Mesenteric fat pad (tissue), 1 donor: ENCODE results near the gene NPB. TPM values are rescaled to one million over a fixed set of nuclear protein-coding genes. Genes with fewer than 3 reads are reported as not detected.

Experiments
- DNase-seq: peaks from one replicate; pipeline ENCODE4 v3.0.0-alpha.2; 2020; ENCODE audit warnings: low spot score
- total RNA-seq: library from RNA; stranded (reverse); fragmentation: NEBNext Ultra II Directional; extraction: Animal tissue kit (Norgen Biotek cat#: 25700); gene quantifications from one replicate; pipeline ENCODE4 v1.2.1, GENCODE V29; 2021
- donor health status: DM: yes; HTN: yes; CAD: no.

Gene NPB
- total RNA-seq, 1 donor from 2014 or later: not detected

DNA sequence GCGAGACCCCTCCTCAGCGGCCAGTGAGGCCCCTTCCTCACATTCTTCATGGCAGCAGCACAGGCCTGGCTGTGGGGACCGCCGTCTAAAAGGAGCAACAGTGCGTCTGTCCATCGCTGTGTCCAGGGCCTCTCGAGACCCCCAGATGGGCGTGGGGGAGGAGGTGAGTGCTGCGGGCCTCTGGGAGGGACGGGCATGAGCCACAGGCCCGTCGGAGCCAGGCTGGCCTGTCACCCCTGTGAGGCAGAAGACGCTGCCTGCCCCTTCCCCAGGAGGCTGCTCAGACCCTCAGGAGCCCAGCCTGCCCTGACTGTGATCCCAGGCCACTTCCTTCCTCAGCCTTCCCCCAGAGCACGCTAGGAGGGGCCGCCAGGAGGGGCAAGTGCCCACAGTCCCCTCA lies 37.2 kb downstream of the NPB start:
- DNase-seq: no peak

DNA sequence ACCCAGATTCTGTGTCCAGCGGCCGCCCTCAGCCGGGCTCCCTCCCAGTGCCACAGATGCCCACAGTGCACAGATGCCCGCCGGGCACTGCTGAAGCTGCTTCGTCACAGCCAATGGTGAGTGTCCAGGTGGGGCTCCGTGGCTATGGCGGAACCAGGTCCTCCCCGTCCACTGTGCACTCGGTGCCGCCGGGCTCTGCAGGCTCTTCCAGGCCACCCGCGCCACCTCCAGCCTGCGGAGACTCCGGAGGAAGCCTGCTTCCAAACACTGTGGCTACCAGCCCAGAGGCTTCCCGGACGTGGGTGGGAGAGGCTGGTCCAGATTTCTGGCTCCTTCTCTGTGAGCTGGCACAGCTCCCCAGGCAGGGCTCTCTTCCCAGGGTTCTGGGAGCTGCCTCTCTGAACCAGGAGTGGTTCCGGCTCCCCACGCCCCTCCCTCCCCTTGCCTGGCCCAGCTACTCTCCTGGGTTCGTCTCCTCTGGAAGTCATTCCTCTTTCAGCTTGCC lies 37.9 kb downstream of the NPB start:
- DNase-seq: no peak

DNA sequence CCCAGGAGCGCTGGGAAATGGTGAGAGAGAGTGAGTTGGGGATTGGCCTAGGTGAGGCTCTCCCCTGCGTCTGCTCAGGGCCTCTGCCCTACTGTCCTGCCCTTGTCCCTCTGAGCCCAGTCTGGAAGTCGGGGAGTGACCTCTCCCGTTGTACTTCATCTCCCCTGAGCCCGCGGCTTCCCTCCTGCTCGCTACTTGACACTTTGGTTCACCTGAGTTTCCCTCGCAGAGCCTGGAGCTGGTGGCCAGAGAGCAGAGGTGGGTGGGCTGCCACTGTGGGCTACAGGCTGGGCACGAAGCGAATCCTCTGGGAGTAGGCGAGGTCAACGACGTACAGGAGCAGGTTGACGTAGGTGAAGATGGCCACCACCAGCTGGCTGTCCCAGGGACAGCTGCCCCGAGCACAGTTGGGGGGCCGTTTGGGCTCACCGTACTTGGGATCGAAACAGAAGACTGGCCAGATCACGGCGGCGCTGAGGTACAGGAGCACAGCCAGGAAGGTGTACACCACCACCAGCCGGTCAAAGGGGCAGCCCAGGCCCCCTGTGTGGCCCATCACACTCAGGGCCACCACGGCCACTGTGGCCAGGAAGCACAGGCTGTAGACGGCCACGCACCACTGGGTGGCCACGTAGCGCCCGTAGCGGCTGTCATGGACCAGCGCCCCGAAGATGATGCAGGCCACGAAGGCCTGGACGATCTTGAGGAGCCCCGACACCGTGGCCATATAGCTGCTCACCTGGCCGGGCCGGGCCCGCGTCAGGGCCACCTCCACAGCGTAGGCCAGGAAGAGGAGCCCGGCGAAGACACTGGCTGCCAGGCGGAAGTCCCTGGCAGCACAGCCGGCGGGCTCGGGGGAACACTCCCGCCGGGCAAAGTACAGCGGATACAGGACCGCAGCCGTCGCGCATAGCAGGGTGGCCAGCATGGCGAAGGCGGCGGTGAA lies 38.8 kb downstream of the NPB start:
- DNase-seq: no peak

DNA sequence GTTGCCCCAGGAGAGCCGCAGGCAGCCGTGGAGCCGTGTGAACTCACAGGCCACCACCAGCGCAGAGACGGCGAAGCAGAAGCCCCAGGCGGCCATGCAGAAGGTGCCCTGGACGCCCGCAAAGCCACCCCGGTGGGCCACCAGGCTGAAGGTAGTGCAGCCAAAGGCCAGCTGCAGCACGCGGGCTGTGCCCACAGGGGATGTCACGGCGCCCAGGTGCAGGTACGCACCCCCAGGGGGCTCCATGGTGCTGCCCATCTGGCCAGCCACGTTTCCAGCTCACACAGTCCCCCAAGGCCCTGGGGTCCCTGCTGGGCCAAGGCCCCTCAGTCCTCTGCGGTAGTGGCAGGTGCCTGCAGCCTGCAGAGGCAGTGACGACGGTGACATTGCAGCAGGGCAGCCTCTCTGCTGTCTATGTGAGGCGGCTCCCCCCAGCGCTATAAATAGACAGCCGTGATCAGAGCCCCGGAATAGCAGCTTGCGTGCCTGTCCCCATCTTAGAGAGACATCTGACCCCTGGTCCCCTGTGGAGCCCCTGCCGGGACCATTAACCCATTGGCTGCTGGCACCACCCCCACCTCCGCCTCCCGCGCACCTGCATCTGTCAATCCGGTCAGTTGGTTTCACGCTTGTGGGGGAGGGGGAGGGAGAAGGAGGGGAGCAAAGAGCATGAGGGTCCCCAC lies 39.6 kb downstream of the NPB start:
- DNase-seq: no peak

DNA sequence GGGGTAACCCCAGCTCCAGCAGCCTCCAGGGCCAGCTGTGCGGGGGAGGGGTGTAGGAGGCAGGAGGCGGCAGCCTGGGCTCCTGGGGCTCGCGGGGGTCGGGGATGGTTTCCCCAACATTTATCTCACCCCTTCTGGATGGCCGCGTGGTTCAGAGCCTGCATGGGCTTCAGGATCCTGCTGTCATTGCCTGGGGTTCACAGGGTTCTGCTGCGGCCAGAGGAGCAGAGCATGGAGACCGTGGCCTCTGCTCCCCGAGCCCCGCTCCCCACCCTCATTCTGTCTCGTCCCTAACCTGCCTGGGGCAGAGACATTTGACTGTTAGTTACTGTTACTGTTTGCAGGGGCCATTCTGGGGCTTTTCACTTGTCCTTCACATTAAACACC lies 40.1 kb downstream of the NPB start:
- DNase-seq: no peak

DNA sequence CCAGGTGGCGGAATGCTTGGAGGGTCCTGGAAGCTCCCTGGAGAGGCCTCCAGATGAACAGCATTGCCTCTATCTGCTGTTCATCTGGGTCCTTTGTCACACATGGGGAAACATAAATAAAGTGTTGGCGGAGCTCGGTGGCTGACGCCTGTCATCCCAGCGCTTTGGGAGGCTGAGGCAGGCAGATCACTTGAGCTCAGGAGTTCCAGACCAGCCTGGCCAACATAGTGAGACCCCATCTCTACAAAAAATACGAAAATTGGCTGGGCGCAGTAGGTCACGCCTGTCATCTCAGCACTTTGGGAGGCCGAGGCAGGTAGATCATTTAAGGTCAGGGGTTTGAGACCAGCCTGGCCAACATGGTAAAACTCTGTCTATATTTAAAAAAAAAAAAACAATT lies 42.8 kb downstream of the NPB start:
- no peak for DNase-seq

DNA sequence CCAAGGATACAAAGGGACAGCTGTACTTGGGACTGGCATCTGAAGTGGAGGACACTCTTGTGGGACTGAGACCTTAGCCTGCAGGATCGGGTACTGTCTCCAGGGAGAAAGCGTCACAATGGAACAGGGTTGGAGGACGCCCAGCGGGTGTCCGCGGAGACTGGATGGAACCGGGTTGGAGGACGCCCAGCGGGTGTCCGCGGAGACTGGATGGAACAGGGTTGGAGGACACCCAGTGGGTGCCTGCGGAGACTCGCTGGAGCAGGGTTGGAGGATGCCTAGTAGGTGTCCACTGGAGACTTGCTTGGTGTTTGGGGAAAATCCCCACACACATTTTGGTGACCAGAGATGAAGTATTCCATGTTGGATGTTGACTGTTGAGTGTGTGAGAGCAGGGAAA lies 45.2 kb downstream of the NPB start, which contains the start of gene MYADML2:
Gene MYADML2 (minus strand): TSS at position 45 of the 400 bp plus-strand sequence. CDS start 5,492 bp downstream, outside the sequence.
- DNase-seq: no peak

DNA sequence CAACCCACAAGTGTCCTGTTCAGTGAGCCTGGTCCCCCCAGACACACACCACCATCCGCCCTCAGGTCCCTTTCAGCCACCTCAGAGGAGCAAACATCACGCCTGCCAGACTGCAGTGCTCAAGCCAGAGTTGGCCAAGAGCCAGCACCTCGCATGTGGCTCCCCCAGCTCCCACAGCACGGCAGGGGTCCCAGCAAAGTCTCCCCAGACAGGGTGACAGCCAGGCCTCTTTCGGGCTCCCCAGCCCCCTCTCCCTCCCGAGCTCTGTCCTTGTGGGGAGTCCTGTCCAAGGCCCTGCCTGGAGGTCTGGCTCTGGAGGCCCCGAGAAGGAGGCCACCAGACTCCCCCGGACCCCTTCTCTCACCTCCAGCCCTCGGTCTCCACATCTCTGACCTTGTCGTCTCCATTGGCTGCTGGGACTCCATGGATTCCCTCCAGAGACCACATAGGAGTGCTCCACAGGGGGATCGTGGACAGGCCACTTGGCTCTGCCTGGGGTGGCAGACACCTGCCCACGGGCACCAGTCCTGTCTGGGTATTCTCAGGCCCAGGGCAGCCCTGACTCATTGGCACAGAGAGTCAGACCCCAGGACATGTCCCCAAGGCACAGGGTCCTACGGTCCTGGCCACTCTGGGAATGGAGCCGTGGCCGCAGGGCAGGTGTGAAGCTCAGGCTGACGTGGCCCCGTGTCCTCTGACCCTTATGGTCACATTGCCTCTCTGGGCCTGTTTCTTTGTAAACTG lies 46.8 kb downstream of the NPB start:
- no peak for DNase-seq

DNA sequence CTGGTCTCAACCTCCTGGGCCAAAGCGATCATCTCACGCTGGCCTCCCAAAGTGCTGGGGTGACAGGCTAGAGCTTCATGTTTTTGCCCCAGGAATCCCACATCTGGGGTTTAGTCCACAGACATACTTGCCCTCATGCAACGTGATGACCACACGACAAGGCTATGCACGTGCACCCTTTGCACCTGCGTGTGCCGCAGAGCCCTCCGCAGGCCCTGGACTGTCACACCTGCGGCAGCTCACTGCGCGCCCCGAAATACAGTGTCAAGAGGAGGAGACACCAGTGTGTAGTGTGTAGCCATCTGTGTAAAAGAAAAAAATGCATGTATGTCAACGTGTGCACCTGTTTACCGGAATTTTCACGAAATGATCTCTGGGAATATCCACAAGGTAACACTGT lies 48.5 kb downstream of the NPB start:
- DNase-seq: no peak

DNA sequence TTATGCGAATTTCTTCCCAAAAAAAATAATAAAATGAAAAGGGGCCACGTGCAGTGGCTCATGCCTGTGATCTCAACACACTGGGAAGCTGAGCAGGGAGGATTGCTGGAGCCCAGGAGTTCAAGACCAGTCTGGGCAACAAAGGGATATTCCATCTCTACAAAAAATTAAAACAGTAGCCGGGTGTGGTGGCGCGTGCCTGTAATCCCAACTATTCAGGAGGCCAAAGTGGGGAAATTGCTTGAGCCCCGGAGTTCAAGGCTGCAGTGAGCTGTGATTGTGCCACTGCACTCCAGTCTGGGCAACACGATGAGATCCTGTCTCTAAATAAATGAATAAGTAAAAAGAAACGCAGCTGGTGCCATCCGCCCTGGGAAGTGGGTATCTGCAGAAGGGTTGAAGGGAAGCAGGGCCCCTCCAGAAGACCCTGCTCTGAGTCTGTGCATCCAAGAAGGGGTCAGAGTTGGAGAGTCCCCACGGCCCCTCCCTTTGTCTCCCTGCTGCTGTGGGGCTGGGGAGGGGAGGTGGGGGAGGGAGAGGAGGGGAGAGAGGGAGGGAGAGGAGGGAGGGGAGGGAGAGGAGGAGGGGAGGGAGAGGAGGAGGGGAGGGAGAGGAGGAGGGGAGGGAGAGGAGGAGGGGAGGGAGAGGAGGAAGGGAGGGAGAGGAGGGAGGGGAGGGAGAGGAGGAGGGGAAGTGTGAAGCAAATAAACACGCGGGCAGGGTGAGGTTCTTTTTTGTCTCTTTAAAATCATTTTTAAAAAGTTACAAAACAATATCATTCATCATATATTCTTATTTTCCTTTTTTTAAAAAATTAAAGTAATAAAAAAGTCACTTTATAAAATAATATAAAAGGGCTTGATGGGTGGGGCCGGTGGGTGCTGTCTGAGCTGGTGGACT lies 50.0 kb downstream of the NPB start:
- DNase-seq: no peak

Other genes with a start within 250 kb of the NPB start
- 1.3 TPM for gene PDE6G, start 245.7 kb upstream of the NPB start, total RNA-seq
- 27.5 TPM for gene OXLD1, start 235.6 kb upstream of the NPB start, total RNA-seq
- 11.9 TPM for gene CCDC137, start 235.5 kb upstream of the NPB start, total RNA-seq
- 25.0 TPM for gene ARL16, start 218.4 kb upstream of the NPB start, total RNA-seq
- gene HGS, start 218.2 kb upstream of the NPB start, total RNA-seq: 109 TPM
- gene MRPL12, start 198.9 kb upstream of the NPB start, total RNA-seq: 60.7 TPM
- 17.0 TPM for gene SLC25A10, start 190.0 kb upstream of the NPB start, total RNA-seq
- 0.26 TPM for gene GCGR, start 98.1 kb upstream of the NPB start, total RNA-seq
- 63.2 TPM for gene MCRIP1, start 68.9 kb upstream of the NPB start, total RNA-seq
- gene PPP1R27, start 67.2 kb upstream of the NPB start, total RNA-seq: not detected
- gene P4HB, start 41.7 kb upstream of the NPB start, total RNA-seq: 575 TPM
- 521 TPM for gene ARHGDIA, start 30.9 kb upstream of the NPB start, total RNA-seq
- 46.2 TPM for gene ALYREF, start 10.7 kb upstream of the NPB start, total RNA-seq
- gene ANAPC11, start 10.5 kb upstream of the NPB start, total RNA-seq: 102 TPM
- gene PCYT2, start 9.2 kb downstream of the NPB start, total RNA-seq: 33.9 TPM
- gene SIRT7, start 15.9 kb downstream of the NPB start, total RNA-seq: 16.9 TPM
- 29.7 TPM for gene MAFG, start 25.5 kb downstream of the NPB start, total RNA-seq
- gene PYCR1, start 35.1 kb downstream of the NPB start, total RNA-seq: 9.5 TPM
- not detected for gene MYADML2, start 45.0 kb downstream of the NPB start, total RNA-seq
- not detected for gene NOTUM, start 58.9 kb downstream of the NPB start, total RNA-seq
- gene ASPSCR1, start 75.4 kb downstream of the NPB start, total RNA-seq: 31.5 TPM
- 47.0 TPM for gene CENPX, start 120.6 kb downstream of the NPB start, total RNA-seq
- 7.0 TPM for gene LRRC45, start 121.1 kb downstream of the NPB start, total RNA-seq
- 15.5 TPM for gene RAC3, start 129.4 kb downstream of the NPB start, total RNA-seq
- gene DCXR, start 135.5 kb downstream of the NPB start, total RNA-seq: 157 TPM
- gene RFNG, start 149.6 kb downstream of the NPB start, total RNA-seq: 46.1 TPM
- 85.8 TPM for gene GPS1, start 149.7 kb downstream of the NPB start, total RNA-seq
- gene DUS1L, start 163.6 kb downstream of the NPB start, total RNA-seq: 103 TPM
- 1,109 TPM for gene FASN, start 196.0 kb downstream of the NPB start, total RNA-seq